ENCODE data around the gene DCLRE1C.
"Not testable (repeated sequence)": the region's sequence is repeated elsewhere in the genome, so short reads cannot be mapped to it uniquely, and the experiment has no call there.

The DCLRE1C gene

DNA sequence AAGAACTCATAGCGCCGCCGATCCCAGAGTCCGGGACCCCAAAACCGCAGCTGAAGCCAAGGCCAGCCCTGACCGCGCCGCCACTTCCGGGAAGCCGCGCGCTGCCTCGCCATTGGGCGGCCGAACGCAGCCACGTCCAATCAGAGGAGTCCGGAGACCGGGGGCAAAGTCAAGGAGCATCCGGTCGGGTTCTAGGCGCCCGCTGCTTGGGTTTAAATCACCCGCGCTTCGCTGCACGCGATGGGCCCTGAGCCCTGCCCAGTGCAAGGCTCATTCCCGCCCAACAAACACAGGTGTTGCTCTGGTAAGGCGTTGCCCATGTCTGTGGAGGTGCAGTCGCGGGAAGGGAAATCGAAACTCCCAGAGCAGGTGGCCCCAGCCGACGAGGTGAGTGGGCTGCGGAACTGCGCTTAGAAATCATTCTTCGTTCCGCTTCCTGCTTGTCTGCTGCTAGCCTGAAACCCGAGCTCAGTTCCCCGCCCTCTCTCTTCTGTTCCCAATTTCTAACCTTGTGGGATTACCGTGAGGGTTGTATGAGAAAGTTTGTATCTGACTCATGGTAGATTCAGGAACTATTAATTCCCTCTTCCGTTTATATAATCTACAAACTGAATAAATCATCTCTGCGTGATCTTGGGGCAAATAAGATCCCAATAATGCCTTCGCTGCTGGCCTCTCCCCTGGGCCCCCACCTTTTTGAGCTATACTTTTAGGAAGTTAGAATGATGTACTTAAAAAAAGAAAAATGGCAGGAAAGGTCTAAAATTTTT lies at the start of gene DCLRE1C:
DCLRE1C (minus strand) TSS at position 96 of the 770 bp plus-strand sequence; CDS start at position 10, 86 bp downstream.
- peak; percentile 89 for DNase-seq

DNA sequence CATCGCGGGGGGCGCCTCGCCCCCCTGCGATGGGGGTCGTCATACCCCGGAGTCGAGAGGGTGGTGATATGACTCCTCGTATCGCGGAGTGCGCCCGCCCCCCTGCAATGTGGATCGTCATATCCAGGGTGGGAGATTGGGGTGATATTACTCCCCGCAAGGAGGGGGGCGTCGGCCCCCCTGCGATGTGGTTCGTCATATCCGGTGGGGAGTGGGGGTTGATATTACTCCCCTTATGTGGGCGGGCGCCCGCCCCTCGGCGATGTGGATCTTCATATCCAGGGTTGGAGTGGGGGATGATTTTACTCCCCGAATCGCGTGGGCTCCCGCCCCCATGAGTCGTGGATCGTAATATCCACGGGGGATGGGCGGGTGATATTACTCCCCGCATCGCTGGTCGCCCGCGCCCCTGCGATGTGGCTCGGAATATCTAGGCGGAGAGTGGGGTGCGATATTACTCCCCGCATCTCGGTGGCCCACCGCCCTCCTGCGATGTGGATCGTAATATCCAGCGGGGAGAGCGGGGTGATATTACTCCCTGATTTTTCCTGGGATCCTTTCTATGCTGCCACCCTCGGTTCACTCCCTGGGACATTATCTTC lies 42.2 kb upstream of the DCLRE1C start:
- no peak for DNase-seq

DNA sequence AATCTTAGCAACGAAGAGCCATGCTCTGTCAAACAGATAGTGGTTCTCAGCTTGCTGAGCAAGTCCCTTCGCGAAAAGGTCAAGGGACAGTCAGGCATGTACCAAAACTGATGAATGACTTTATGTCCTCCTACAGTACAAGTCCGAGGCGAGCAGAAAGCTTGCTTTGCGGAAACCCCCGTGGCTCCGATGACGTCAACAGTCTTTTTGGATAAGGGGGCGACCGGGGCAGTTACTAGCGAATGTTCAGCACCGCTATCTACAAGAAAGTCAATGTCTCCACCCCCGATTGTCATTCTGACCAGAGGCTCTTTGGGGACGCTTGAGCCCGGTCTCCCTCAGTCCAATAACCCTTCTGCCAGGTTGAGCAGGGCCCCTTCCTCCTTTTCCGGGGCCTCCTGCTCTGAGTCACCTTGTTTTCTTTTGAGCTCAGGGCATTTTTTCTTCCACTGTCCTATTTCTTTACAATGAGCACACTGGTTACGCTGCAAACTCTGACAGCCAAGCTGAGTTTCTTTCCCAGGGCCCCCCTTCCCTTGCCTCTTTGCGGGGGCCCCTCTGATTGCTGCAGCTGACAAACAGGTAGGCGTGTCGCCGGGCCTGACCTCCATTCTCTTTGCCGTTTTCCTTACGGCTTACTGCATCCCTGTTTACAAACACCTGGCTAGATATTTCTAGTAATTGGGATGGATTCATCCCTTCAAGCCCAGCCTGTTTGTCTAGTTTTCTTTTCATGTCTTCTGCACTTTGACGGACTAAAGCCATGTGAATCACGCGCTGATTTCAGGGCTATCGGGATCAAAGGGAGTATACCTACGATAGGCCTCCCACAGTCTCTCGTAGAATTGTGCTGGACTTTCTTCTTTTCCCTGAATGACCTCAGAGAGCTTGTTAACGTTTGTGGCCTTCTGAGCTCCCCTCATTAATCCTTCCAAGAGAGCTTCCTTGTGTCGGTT lies 39.9 kb upstream of the DCLRE1C start:
- not testable (repeated sequence) for DNase-seq

DNA sequence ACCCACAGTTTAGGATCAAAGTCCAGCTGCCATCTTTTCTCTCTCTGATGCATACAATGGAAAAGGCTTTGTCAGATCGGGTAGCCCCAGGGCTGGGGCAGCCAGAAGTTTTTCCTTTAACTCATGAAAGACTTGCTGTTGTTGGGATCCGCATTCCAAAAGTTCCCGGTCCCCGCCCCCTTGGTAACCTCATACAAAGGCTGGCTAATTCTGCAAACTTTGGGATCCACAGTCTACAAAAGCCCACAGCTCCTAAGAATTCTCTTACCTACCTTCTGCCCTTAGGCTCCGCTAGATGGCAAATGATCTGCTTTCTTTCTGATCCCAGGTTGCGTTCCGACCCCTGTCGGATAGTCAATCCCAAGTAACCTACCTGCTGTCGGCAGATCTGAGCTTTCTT lies 38.4 kb upstream of the DCLRE1C start:
- not testable (repeated sequence) for DNase-seq

DNA sequence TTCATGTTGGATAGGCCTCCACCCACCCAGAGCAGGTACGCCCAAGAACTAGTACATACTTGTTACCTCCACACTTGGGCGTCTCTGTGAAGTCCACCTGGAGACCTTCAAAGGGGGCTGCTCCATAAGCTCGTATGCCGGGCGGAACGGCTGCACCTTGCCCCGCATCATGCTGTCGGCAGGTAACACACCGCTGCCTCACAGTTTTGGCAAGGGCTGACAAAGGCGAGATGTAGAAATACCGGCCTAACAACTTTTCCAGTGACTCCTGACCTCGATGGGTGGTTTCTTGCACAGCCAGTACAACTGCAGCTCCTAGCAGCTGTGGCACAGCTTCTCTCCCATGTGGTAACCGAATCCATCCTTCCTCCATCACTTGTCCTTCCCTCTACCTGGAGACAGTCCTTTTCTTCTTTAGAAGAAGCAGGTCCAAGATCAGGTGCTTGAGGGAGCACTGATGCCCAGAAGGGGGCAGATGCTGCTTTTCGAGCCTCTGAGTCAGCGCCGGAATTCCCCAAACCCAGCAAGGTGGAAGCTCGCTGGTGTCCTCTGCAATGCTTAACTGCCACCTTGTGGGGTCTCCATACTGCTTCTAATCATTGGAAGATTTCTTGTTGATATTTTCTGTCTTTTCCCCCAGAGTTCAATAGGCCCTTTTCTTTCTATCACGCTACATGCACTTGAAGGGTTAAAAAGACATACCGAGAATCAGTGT lies 37.3 kb upstream of the DCLRE1C start:
- DNase-seq = not testable (repeated sequence)

DNA sequence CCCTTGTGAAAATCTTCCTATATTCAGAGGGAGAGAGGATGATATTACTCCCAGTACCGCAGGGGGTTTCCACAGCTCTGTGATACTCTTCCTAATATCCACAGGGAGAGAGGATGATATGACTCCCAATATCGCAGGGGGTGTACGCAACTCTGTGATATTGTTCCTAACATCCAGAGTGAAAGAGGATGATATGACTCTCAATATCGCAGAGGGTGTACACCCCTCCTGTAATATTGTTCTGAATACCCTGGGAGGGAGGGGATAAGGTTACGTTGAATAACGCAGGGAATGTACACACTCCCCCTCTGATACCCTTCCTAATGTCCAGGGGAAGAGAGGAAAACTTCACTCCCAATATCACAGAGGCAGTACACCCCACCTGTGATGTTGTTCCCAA lies 35.7 kb upstream of the DCLRE1C start:
- DNase-seq = not testable (repeated sequence)

DNA sequence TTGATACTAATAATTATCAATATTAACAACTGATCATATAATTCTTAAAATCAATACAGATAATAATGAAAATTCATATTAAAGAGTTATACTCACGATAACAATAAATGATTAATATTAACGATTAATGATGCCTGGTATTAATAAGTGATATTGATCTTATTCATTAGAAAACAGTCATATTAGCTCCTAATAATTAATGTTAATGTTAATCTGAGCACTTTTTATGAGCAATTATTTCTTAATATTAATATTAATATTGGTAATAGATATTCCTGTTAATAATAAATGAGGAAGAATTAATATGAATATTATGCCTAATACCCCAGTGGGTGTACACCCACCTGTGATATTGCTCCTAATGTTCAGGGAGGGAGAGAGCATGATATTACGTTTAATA lies 28.8 kb upstream of the DCLRE1C start:
- DNase-seq = no peak

DNA sequence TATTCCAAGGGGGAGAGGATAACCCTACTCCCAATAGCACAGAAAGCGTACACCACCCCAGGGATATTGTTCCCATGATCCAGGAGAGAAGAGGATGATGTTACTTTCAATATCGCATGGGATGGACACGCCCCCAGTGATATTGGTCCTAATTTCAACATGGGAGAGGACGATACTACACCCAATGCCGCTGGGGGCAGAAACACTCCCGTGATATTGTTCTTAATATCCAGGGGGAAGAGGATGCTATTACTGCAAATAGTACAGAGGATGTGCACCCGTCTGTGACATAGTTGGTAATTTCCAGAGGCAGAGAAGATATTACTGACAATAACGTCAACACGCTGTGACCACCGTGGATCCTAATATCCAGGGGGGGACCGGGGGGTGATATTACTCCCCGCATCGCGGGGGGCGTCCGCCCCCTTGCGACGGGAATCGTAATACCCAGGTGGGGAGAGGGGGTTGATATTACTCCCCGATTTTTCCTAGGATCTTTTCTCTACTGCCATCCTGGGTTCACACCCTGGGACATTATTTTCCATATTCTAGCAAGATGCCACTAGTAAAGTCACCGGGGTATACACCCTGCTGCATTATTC lies 21.9 kb upstream of the DCLRE1C start:
- no peak for DNase-seq

DNA sequence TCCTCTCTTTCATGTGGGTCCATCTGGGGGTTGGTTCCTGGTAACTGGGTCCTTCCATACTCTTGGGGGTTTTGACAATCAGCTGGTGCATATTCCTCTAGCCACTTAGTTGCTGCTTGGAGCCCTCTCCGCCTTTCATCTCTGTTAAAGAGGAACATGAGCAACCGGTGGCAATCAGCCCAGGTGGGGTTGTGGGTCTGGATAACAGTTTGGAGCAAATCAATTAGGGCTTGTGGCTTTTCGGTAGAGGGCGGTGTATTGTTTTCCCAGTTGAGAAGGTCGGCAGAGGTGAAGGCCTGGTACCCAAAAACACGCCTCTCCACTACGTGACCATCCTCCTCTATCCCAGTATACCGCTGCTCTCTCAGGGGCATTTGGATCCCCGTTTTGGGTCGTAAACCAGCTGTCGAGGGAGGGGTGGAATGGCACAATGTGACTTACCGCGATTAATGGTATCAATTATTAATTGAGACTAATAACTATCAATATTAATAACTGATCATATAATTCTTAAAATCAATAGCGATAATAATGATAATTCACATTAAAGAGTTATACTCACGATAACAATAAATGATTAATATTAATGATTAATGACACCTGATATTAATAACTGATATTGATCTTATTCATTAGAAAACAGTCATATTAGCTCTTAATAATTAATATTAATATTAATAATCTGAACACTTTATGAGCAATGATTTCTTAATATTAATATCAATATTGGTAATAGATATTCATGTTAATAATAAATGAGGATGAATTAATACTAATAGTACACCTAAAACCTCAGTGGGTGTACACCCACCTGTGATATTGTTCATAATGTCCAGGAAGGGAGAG lies 20.5 kb upstream of the DCLRE1C start:
- DNase-seq = not testable (repeated sequence)

DNA sequence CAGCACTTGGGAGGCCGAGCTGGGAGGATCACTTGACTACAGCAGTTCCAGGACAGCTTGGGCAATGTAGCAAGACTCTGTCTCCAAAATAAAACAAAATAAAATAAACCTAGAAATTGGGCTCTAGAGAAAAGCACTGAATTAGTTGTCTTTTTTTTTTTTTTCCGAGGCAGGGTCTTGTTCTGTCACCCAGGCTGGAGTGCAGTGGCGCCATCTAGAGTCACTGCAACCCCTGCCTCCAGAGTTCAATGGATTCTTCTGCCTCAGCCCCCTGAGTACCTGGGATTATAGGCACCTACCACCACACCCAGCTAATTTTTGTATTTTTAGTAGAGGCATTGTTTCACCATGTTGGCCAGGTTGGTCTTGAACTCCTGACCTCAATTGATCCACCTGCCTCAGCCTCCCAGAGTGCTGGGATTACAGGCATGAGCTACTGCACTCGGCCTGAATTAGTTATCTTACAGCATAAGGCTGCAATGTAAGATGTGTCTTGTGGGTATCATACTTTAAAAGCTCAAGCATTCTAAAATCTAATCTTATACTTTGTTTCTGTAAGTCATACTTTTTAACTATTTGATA lies 18.1 kb upstream of the DCLRE1C start:
- no peak for DNase-seq

DNA sequence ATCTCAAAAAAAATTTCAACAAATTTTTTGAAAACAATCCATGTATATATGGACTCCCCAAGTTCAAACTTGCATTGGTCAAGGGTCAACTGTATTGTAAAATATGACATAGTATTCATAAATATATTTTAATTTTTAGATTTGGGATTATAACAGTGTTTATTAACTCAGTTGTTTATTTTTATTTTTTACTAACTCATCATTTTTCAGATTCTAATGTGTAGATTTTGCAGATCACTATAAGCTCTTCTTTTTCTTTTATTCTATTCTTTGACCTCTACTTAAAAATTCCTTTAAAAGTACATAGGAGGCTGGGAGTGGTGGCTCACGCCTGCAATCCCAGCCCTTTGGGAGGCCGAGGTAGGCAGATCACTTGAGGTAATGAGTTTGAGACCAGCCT lies 14.0 kb upstream of the DCLRE1C start:
- DNase-seq = no peak

DNA sequence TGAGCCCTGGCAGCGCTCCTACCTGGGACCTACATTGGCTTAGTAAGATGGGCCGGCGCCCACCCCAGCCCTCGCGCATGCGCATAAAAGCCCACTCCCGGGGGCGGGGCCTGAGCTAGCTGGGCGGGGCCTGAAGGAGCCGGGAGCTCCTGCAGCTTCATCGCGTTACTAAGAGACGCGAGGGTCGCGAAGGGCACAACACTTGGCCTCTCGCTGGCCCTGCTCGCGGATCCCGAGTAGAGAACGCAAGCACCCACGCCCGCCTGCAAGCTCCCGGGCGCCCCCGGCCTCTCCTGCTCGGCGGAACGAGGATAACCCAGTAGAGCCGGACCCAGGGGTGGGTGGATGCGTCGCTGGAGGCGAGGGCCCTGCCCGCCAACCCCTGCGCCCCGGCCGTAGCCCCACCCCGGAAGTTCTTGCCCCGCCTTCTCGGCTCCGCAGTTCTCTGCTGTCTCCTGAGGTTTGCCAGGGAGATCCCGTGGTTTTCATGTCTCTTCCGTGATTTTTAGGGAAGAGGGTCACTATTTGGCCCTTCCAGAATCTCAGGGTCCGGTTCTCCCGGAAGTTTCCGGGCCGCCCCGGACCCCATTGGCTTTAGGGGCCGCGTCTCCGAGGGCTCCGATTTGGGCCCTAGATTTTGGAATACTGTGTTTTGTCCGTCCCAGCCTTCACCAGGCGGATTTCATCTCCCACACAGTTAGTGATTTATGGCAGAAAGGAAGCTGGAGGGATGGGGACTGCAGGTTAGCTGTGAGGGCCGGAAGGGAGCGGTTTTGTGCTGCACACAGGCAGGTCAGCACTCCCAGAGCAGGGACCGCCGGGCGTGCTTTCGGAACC lies 5.5 kb upstream of the DCLRE1C start, which contains the start of gene MEIG1:
MEIG1 (plus strand) TSS at position 168 of the 837 bp plus-strand sequence. CDS start 7,081 bp downstream, outside the sequence.
- DNase-seq = peak; percentile 89

DNA sequence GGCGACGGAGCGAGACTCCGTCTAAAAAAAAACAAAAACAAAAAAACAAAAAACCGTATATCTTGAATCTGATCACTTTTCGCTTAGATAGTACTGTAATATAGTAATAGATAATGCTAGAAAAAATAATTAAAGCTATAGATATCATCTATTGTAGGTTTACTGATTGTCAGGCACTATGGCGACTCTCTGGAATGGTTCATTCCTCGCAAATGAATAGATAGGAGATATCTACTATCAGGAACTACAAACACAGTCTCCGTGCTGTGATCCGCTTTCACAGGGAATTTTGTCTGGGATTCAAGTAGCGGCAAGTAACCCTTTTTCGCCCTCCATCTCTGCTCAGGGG lies 5.0 kb upstream of the DCLRE1C start:
- no peak for DNase-seq

DNA sequence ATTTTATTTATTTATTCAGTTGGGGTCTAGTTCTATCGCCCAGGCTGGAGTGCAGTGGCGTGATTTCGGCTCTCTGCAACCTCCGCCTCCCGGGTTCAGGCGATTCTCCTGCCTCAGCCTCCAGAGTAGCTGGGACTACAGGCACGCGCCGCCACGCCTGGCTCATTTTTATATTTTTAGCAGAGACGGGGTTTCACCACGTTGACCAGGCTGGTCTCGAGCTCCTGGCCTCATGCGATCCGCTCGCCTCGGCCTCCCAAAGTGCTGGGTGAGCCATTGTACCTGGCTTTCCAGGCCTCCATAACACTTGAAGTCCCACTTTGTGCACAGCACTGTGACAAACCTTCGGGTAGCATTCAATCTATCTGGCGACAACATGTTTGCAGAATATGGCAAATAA lies 1.0 kb upstream of the DCLRE1C start:
- no peak for DNase-seq

DNA sequence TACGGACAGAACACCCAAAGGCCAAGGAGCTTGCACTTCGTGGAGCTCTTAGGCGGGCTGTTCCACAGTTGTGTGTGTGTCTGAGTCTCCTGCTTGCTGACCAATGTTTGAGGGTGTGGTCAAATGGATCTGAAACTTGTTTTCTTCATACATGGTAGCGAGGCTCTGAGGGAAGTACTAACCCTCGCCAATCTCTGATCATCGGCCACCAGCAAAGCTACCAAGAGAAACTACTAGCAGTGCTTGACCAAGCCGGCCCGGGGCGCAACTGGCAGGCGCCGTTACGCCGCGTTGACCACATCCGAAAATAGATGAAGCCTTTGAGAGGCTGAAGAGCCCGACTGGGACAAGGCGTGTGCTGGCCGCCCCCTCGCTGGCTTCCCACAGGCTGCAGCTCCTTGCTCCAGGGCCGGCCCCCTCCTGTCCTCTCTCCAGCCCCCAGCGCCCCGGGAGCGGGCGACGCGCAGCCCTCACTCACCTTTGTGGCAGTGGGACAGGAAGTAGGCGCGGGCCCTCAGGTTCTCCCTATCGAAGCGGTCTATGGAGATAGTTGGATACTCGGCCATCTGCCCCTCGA lies 384 bp downstream of the DCLRE1C start:
- no peak for DNase-seq

DNA sequence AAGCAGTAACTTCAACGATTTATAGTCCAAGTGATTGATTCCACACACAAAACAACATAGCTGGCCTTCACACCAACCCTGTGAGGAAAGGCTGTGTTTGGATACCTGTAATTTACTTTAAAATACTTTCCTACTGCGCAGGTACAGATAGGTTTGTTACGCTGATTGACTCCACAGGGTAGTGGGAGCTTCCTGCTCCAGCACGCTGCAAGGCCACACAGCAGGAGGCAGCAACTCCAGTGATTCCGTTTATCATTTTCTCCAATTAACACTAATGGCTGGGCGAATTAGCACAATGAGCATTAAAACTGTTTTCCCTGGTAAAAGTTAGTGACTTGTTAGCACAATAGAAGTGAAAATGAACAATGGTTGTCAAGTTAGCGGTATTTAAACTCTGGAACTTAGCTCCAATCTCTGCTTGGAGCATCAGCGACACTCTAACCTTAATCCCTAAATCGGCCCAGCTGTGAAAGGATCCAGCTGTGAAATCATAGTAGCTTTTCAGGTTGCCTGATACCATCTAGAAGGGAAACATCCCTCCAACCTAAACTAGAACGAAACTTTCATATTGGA lies 959 bp downstream of the DCLRE1C start:
- DNase-seq = no peak

DNA sequence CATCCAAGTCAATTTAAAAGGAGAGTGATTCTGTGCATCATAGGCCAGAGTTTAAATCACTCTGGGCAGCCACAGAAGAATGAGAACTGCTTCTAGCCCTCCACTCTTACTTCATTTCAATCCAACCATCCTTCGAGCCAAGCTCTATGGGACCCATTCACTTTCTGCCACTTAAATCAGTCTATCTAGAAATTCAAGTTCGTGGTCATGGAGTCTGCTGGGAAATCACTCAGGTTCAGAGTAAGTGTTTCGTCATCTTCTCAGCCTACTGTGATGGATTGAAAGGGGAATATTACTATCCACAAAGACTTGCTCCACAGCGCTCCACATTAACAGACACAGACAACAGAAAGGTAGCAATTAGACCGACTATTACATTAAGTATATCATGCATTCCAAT lies 4.6 kb downstream of the DCLRE1C start:
- DNase-seq = no peak

DNA sequence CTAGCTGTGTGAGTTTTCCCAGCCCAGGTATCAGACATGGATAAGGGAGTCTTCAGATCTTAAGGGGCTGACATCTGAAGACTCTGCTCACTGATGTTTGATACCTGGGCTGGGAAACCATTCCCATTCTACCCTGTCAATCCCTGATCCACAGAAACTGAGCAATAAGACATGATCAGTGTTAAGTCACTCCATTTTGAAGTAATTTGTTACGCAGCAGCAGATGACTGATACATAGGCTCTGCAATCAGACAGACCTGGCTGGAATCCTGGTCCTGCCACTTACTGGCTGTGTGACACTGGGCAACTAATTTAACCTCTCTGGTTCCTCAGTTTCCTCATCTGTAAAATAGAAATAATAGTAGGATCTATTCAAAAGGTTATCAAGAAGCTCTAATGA lies 6.6 kb downstream of the DCLRE1C start:
- no peak for DNase-seq

DNA sequence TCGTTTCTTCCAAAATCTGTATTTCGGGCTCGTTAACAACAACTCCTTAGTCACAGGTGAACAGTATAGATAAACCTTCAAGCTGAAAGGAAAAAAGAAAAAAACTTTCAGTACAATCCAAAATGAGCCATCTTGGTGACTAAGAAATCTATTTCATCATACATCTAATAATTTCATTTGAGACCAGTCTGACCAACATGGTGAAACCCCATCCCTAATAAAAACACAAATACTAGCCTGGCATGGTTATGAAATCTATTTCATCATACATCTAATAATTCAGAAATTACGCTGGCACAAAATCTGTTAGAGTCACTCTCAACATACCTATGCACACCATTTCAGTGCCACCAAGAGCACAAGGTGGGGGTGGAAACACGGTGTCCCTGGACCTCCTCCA lies 8.8 kb downstream of the DCLRE1C start:
- DNase-seq = no peak

All from NCI-H345 (cell line).